Suprapubic skin (tissue), 3 donors: ENCODE data around the gene EYS.

Experiments
- POLR2A ChIP-seq, 2 donors: fragments of 450-650 bp; IDR thresholded peaks; one replicate each; pipeline ENCODE4 v1.6.1; 2017; ENCODE audit warnings: antibody characterized with exemption in 2 of 2, mild to moderate bottlenecking in 2 of 2, moderate library complexity in 2 of 2
- TF ChIP-seq, protein P1 (sequence below), 2 donors: fragments of 200-600 bp in 1 of 2; fragments of 450-650 bp in 1 of 2; sonication (generic) in 1 of 2; IDR thresholded peaks; one replicate each; pipeline ENCODE4 v1.5.1; 2016 to 2019; ENCODE audit warnings: antibody characterized with exemption in 2 of 2, mild to moderate bottlenecking in 1 of 2, moderate library complexity in 1 of 2

DNA sequence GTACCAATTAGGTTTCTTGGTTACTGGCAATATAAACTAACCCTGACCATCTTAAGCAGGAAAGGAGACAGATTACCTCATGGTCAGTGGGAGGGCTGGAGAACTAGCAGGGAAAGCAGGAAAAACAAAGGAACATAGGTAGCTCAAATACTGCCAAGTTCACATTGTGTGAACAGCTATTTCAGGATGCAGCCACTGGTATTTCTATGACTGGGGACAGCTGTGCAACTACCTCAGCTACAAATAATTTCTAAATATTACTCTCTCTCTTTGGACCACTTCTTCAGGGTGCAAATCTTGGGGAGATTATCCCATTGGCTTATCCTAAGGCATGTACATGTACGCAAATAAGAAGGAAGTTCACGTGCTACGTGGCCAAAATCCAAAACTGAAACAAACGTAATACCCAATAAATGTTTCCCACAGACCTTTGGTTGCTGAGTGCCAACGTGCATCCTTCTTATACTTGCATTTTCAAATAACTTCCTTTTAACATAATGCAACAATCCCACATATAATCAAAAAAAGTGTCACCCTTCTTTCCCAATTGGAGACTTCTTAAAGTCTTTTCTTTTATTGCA lies 1890.5 kb downstream of the EYS start:
- no peak for TF ChIP-seq POLR2A (IDR thresholded peaks at IDR 0.05)
- TF ChIP-seq, protein P1, sequence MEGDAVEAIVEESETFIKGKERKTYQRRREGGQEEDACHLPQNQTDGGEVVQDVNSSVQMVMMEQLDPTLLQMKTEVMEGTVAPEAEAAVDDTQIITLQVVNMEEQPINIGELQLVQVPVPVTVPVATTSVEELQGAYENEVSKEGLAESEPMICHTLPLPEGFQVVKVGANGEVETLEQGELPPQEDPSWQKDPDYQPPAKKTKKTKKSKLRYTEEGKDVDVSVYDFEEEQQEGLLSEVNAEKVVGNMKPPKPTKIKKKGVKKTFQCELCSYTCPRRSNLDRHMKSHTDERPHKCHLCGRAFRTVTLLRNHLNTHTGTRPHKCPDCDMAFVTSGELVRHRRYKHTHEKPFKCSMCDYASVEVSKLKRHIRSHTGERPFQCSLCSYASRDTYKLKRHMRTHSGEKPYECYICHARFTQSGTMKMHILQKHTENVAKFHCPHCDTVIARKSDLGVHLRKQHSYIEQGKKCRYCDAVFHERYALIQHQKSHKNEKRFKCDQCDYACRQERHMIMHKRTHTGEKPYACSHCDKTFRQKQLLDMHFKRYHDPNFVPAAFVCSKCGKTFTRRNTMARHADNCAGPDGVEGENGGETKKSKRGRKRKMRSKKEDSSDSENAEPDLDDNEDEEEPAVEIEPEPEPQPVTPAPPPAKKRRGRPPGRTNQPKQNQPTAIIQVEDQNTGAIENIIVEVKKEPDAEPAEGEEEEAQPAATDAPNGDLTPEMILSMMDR (IDR thresholded peaks at IDR 0.05) = no peak
